GF-D8 (cell line): ENCODE results near the gene THTPA.

Experiments
- DNase-seq: peaks from one replicate; lab custom pipeline; 2025; lab: John Stamatoyannopoulos, UW

Gene THTPA

DNA sequence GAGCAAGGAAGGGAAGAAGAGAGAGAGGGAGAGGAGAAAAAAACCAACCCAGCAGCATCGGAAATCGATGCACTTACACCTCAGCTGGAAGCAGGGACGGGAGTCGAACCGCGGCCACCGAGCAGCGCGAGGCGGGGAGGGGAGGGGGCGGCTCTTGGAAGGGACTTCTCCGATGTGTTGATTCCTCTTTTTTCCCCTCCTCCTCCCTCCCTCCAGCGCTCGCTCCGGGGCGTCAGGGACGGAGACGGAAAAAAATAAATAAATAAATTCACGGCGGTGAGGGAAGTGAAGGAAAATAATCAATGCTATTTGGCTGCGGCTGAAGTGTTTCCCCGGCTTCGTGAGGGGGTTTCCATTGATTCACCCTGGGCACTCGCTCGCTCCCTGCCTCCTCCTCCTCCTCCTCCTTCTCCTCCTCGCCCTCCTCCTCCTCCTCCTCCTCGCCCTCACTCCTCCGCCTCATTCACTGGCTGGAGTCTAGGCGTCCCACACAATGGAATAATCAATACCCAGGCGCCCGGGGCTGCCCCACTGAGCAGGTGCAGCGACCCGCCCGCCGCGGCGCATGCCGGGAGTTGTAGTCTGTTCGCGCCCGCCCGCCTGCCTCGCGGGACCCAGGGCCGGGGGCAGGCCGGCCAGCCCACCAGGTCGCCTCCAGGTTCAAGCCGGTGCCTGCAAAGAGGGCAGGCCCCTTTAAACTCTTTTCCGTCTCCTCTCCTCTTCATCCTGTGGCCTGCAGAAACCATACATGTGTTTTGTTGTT is 4.6 kb upstream of the THTPA start, which contains the start of gene ZFHX2:
Gene ZFHX2, minus strand, starts transcription at position 500 of the 763 bp plus-strand sequence. CDS start 16,440 bp downstream, outside the sequence.
- no peak for DNase-seq

DNA sequence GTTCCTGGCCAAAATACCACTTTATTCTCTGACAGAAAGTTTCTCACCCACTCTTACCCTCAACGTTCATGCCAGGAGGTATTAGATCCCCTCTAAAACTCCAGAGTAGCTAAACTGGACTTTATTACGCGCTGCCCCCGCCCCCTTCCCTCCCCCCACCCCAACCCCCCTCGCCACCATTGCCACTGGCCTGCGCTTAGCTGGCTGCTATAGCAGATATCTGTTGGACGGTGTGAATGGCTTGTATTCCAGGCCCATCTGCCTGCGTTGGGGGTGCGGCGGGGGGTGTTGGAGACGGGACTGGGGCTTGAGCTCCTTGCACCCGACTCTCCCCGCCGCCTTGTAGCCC is 564 bp upstream of the THTPA start:
- no peak for DNase-seq

- DNase-seq, result no peak
Observed at GRCh38 chr14:23556700-23557440, 799 bp downstream of the THTPA start.

GRCh38 chr14:23557521-23557920 is 1.4 kb downstream of the THTPA start:
- DNase-seq, result no peak

GRCh38 chr14:23557946-23558345 is 1.9 kb downstream of the THTPA start:
- DNase-seq, result no peak

GRCh38 chr14:23558346-23559009 is 2.4 kb downstream of the THTPA start:
- no peak for DNase-seq

DNA sequence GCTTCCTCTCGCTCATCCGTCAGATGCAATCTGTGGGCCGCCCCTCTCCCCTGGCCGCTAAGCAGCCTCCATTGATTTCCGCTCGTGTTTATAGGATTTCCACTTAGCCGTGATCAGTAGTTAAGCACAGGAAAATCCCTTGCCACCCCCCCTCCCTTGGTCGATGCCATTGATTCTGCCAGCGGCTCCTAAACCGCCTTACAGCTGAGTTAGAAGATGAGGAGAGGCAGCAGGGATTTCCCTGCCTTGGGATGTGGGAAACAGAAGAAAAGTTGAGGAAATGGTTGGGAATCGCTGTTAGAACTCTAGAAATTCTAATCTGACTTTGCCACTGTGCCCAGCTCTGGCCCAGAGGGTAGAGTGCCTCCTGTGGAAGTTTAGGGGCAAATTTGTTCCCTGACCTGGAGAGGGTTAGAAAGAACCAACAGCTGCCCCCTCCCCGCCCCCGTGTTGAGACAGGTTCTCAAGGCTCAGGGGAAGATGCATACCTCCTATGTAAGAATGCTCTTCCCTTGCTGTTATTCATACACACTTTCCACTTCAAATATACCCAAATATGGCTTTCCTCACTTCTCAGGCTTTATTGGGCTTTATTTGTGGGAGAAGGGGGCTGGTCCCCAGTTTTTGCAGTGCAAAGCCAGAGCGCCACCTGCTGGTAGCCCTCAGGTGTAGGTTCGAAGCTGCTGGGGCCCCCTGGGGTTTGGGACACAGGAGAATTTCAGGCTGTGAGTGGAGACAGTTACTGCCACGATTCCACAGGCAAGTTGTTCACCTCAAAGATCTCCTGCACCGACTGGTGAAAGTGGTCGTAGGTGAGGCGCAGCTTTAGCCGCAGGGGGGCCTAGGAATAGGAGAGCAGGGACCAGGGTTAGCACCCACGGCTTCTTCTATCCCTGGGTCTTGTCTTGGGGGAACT is 3.2 kb downstream of the THTPA start:
- no peak for DNase-seq

- no peak for DNase-seq
Observed at GRCh38 chr14:23559926-23560520, 4.0 kb downstream of the THTPA start.

- no peak for DNase-seq
Observed at GRCh38 chr14:23561259-23561658, 5.2 kb downstream of the THTPA start.

DNA sequence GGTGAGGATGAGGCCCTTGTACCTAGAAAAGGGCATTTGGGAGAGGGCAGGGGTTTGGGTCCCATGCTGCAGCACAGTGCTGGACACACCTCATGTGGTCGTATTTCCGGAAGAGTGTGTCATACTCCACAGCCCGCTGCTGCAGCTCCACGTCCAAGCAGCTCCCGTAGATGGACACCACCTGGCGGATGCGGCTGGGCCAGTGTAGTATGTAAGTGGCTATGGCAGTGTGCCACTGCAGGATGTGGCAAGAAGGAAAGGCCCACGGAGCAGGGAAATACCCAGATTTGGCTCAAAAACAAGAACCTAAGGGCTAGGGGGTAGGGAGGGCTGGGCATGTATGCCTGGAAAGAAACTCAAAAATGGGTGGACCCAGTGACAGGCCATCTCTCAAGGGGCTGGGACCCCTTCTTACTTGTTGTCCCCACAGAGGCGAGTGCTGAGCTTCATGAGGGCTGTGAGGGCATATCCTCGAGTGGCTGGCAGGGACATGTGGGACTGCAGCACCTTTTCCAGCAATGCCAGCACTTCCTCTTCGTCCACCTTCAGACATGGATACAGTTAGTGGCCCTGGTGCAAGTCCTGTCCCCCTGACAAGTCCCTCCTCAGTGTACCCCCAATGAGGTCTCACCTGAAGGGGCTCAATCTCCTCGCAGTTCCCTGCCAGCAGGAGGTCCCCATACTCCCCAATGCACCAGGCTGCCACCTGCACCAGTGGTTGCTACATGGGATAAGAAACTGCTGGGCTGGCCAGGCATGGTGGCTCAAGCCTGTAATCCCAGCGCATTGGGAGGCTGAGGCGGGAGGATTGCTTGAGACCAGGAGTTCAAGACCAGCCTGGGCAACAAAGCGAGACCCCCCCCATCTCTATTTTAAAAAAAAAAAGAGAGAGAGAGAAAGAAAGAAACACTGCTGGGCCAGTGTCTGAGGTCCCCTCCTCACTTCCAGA is 6.1 kb downstream of the THTPA start:
- no peak for DNase-seq

DNA sequence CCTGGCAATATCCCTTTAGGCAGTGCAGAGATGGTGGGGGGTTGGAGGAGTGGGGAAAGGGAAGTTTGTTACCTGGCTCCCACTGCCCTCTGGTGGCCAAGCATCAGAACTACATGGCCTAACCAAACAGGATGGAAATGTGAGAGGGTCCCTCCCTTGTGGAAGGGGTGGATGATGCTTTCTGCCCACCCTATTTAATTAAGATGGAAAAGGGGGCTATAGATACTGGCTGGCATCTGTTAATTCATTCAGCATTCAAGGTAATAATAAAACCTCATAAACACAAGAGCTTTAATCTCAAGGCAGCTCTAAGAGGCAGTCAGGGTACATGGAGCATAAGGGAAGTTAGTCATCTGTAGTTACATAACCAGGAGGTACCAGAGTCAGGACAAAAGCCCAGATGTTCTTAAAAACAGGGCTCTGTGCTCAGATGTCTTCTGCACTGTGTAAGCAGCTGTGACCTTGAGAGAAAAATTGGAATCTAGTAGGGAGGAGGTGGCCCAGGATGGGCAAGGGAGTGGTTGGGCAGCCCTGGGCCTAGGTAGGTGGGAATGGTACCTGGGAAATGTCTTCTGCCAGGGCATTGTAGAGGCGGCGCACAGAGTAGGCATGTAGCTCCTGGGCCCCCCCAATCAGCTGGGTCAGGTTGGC is 6.9 kb downstream of the THTPA start:
- DNase-seq, result no peak

GRCh38 chr14:23563473-23564180 is 7.6 kb downstream of the THTPA start:
- DNase-seq, result no peak

DNA sequence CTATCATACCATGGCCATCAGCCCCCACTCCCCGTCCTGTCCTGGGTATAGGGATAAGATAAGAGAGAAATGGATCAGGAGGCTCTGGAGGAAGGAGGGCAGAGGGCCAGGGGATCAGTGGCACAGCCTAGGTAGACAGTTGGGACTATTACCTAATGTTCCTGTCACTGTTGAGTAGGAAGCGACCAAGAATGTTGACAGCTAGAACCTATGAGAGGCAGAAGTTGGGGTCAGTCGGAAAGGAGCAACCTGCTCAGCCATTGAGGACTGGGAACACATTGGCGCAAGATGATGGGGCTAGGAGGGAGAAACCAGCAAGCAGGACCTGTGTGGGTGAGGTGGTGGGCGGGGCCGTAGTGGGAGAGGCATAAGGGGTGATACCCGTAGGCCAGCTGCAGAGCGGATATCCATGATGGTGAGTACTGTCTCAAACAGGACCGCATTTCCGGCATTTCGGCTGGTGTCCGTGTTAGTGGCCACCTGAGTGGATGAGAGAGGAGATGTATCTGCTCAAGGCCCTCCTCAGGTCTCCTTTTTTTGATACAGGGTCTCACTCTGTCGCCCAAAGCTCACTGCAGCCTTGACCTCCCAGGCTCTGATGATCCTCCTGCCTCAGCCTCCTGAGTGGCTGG is 8.2 kb downstream of the THTPA start:
- DNase-seq, result no peak

GRCh38 chr14:23564876-23565275 is 8.8 kb downstream of the THTPA start:
- DNase-seq, result no peak

DNA sequence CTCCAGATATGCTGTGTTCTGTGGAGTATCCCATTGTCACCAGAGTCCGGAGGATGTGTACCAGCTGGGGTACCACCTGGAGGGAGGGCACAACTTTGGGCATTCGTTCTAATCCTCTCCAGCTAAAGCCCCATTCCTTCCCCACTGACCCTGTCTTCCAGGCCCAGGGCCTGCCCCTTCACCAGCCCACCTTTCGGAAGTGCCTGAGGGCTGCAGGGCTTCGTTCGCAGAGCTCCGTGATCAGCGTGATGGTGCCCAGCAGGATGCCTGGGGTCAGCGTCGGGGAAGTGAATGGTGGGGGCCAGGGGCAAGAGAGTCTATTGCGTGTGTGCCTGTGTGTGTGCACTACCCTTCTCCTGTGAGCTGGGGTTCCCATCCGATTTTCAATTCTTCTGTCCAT is 9.6 kb downstream of the THTPA start:
- no peak for DNase-seq

DNA sequence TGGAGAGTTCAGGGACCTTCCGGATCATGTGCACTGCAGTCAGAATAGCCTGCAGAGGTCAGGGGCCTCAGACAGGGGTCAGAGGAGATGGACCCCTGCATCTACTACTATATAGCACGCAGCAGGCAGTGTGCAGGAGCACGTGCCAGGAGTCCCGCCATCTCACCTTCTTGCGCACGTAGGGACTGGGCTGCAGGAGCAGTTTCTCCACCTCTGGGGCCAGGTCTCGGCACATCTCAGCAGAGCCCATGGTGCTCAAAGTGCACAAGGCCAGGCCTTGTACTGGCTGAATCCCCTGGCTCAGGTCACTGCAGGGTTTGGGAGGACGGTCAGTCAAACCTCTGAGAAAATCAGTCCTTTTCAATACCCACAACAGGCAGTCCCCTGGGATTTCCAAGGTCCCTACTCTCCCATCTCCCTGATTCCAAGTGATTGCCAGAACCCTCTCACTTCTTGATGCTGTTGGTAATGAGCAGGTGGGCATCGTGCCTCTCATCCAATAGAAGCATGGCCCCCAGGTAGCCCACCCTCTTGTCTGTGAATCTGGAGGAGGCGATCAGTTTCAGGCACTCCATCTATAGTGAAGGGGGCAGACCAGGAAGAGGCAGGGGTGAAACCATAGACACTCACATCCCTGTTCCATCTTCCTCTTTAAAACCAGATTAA is 10.2 kb downstream of the THTPA start:
- no peak for DNase-seq

DNA sequence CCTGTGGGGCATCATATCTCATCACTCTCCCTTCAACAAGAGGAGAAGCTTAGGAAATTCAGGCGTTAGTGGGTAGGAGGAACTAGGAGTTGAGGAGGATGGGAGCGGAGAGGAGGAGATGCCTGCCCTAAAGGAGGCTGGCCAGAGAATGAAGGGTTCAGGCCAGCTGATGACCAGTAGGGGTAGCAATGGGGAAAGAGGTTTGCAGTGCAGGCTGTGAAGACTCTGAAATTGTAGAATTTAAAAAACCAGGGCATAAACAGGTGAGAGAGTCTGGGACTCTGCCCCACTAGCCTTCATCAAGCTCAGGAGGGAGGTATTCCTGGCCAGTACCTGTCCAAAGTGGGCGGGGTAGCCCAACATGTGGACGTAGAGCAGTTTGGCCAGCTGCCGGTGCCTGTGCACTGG is 10.7 kb downstream of the THTPA start:
- no peak for DNase-seq
